B cell (primary cell): ENCODE data around the gene CNOT6L. TPM values are rescaled to one million over a fixed set of nuclear protein-coding genes. Genes with fewer than 3 reads are reported as not detected.

Experiments used
- ATAC-seq: fragments of 200-7000 bp; cut with Tn5 transposase; one replicate; pipeline ENCODE4 v1.10.0; 2021; ENCODE audit warnings: low read depth, mild to moderate bottlenecking, moderate number of reproducible peaks, moderate library complexity
- CTCF ChIA-PET: fragments of 350-600 bp; sonication (Branson Sonifier 250); formaldehyde crosslinking; loops from one replicate; lab custom pipeline; 2021; ENCODE audit warnings: antibody characterized with exemption, inconsistent platforms; lab: Charles Lee
- POLR2A ChIA-PET: fragments of 350-600 bp; sonication (Branson Sonifier 250); formaldehyde crosslinking; loops from one replicate; lab custom pipeline; 2021; ENCODE audit warnings: antibody characterized with exemption; lab: Charles Lee
- DNase-seq: peaks from one replicate; pipeline ENCODE4 v3.0.0; 2013
- H2AFZ ChIP-seq: 2 replicates; pipeline ENCODE4 v1.6.1; 2012; ENCODE audit warnings: mild to moderate bottlenecking, low read depth, low read length; ENCODE audit not compliant: insufficient read depth, poor library complexity, severe bottlenecking
- H3K27ac ChIP-seq, 2 donors: 1 replicate in 1 of 2; 2 replicates in 1 of 2; pipeline ENCODE4 v1.5.1; 2012 to 2013; ENCODE audit warnings: low read length in 2 of 2, mild to moderate bottlenecking in 2 of 2, moderate library complexity in 1 of 2
- H3K27me3 ChIP-seq, 4 experiments: fragments of 200-600 bp in 1 of 4; sonication (generic) in 1 of 4; replicated peaks in 1 of 4; 1 replicate in 2 of 4; 2 replicates in 2 of 4; pipeline versions ENCODE4 v1.6.1 to v1.7.0; 2013 to 2016; ENCODE audit warnings: low read length in 3 of 4, mild to moderate bottlenecking in 2 of 4, mixed read lengths in 1 of 4, moderate library complexity in 1 of 4; ENCODE audit not compliant: insufficient read depth in 4 of 4, control insufficient read depth in 3 of 4; ENCODE audit errors: control extremely low read depth in 1 of 4
- H3K36me3 ChIP-seq, 2 experiments: replicated peaks in 1 of 2; 1 replicate in 1 of 2; 2 replicates in 1 of 2; pipeline versions ENCODE4 v1.6.1 to v1.7.1; 2013; ENCODE audit warnings: low read length in 1 of 2; ENCODE audit not compliant: insufficient read depth in 2 of 2, control insufficient read depth in 1 of 2; ENCODE audit errors: control extremely low read depth in 1 of 2, extremely low read depth in 1 of 2
- H3K4me1 ChIP-seq, 2 donors: fragments of 200-600 bp in 1 of 2; sonication (generic) in 1 of 2; 1 replicate in 1 of 2; 2 replicates in 1 of 2; pipeline versions ENCODE4 v1.5.1 to v1.6.1; 2013 to 2017; ENCODE audit warnings: low read length in 2 of 2; ENCODE audit not compliant: control insufficient read depth in 2 of 2, insufficient read depth in 2 of 2
- H3K4me2 ChIP-seq: replicated peaks from 2 replicates; pipeline ENCODE3; 2012; ENCODE audit warnings: mild to moderate bottlenecking, low read depth, low read length; ENCODE audit not compliant: poor library complexity, severe bottlenecking
- H3K4me3 ChIP-seq, 5 experiments: fragments of 200-600 bp in 1 of 5; sonication (generic) in 1 of 5; 1 replicate in 3 of 5; 2 replicates in 2 of 5; pipeline versions ENCODE4 v1.5.1 to v1.7.0; 2011 to 2016; ENCODE audit warnings: low read length in 4 of 5, mild to moderate bottlenecking in 4 of 5, low read depth in 2 of 5, control low read depth in 1 of 5, moderate library complexity in 1 of 5; ENCODE audit not compliant: insufficient read depth in 1 of 5; ENCODE audit errors: control extremely low read depth in 1 of 5, extremely low read depth in 1 of 5
- H3K79me2 ChIP-seq: fragments of 200-600 bp; sonication (generic); one replicate; pipeline ENCODE4 v1.6.0; 2016; ENCODE audit warnings: low read length; ENCODE audit not compliant: control insufficient read depth, insufficient read depth
- H3K9ac ChIP-seq: fragments of 200-600 bp; sonication (generic); 2 replicates; pipeline ENCODE4 v1.6.1; 2017; ENCODE audit warnings: mild to moderate bottlenecking, low read length, moderate library complexity
- H3K9me3 ChIP-seq, 3 donors: one replicate each; pipeline versions ENCODE4 v1.6.1 to v1.7.1; 2013; ENCODE audit warnings: low read length in 2 of 3; ENCODE audit not compliant: control insufficient read depth in 2 of 3, insufficient read depth in 1 of 3; ENCODE audit errors: control extremely low read depth in 1 of 3
- H4K20me1 ChIP-seq: 2 replicates; pipeline ENCODE4 v1.6.0; 2012; ENCODE audit warnings: mild to moderate bottlenecking, low read length; ENCODE audit not compliant: insufficient read depth, control insufficient read depth, poor library complexity, severe bottlenecking
- H3K27ac Mint-ChIP-seq: one replicate; pipeline ENCODE4 v1.8.0; 2021; ENCODE audit warnings: mixed read lengths
- H3K27me3 Mint-ChIP-seq: one replicate; pipeline ENCODE4 v1.8.0; 2021; ENCODE audit warnings: mixed read lengths
- H3K4me1 Mint-ChIP-seq: one replicate; pipeline ENCODE4 v1.8.0; 2021; ENCODE audit warnings: mixed read lengths
- H3K4me3 Mint-ChIP-seq: one replicate; pipeline ENCODE4 v1.8.0; 2021; ENCODE audit warnings: mixed read lengths
- H3K9me3 Mint-ChIP-seq: one replicate; pipeline ENCODE4 v1.8.0; 2022; ENCODE audit warnings: mixed read lengths; ENCODE audit not compliant: insufficient read depth
- CTCF ChIP-seq: fragments of 200-600 bp; IDR thresholded peaks from one replicate; pipeline ENCODE4 v1.8.0; 2022; ENCODE audit warnings: antibody characterized with exemption, mild to moderate bottlenecking
- EZH2 ChIP-seq: IDR thresholded peaks from 2 replicates; pipeline ENCODE4 v1.6.1; 2012; ENCODE audit warnings: borderline replicate concordance, low read depth, mild to moderate bottlenecking, moderate library complexity, low read length; ENCODE audit not compliant: insufficient read depth, poor library complexity, severe bottlenecking
- WGBS: methylation state at CpG from one replicate; pipeline ENCODE4 v1.1.5; 2013; ENCODE audit warnings: missing lambda C conversion rate; ENCODE audit not compliant: insufficient coverage; 5-methylcytosine and 5-hydroxymethylcytosine counted together
- intact Hi-C: fragments of 100-400 bp; cut with micrococcal nuclease; formaldehyde crosslinking; loops from one replicate; pipeline ENCODE4 v1.10.0; 2022
- polyA plus RNA-seq: library from polyadenylated mRNA; depleted of rRNA; stranded (reverse); fragments of >200 nt; gene quantifications from 2 replicates; pipeline ENCODE4 v1.2.3, GENCODE V29; 2012
- total RNA-seq, 2 donors: library from RNA; stranded (reverse); fragments of 120-200 nt in 1 of 2; gene quantifications; 1 replicate in 1 of 2; 2 replicates in 1 of 2; pipeline versions ENCODE4 v1.2.3 to v1.2.4, GENCODE V29; 2013 to 2022

Gene CNOT6L
- total and polyA plus RNA-seq, 2 donors (not counting 1 experiment from before 2014, with no cell fraction given): 18.8 to 119 TPM

GRCh38 chr4:77711469-77711868, 107.7 kb downstream of the CNOT6L start:
- Mint-ChIP-seq H3K27me3 (no peaks in the 10 kb centered on the region), H3K27ac (no peak overlapping the region), H3K4me1 (peaks cover 2% of the 10 kb centered on the region), H3K4me3 (no peak overlapping the region), H3K9me3 (no peaks in the 10 kb centered on the region)
- no peak for TF ChIP-seq CTCF
- TF ChIP-seq EZH2: no peak
- H3K79me2 ChIP-seq: no peaks in the 10 kb centered on the region
- H2AFZ ChIP-seq: no peak overlapping the region
- no peak overlapping the region for H3K4me2 ChIP-seq
- no peaks in the 10 kb centered on the region for H3K9me3 ChIP-seq
- no peaks in the 10 kb centered on the region for H4K20me1 ChIP-seq
- CTCF ChIA-PET: interaction anchor here (0.8 kb wide), 1 partner anchor 92 kb away, joined by 3 read pairs; no protein-coding TSS in a partner anchor
- ATAC-seq (no peak), DNase-seq (no peak)
- H3K4me1 ChIP-seq: no peaks in the 10 kb centered on the region
- intact Hi-C loops: no loop called here
- no peak overlapping the region for H3K9ac ChIP-seq
- POLR2A ChIA-PET: no interaction called here
- no peaks in the 10 kb centered on the region for H3K27me3 ChIP-seq
- no peak overlapping the region for H3K27ac ChIP-seq
- no peak overlapping the region for H3K4me3 ChIP-seq
- WGBS: 100% methylated on average over 1 of the region's 1 CpG
- peaks cover 0 to 11% of the 10 kb centered on the region in 2 experiments for H3K36me3 ChIP-seq

- H3K79me2 ChIP-seq: no peaks in the 10 kb centered on the region
- WGBS: no CpG with 5 or more reads among the region's 1 CpG
- H3K9me3 ChIP-seq: no peaks in the 10 kb centered on the region
- no peak overlapping the region for H2AFZ ChIP-seq
- CTCF ChIA-PET: no interaction called here
- intact Hi-C loops: no loop called here
- no peaks in the 10 kb centered on the region for H3K4me1 ChIP-seq
- H3K9ac ChIP-seq: no peak overlapping the region
- no peak overlapping the region for H3K4me2 ChIP-seq
- H3K4me3 ChIP-seq: no peak overlapping the region
- H3K36me3 ChIP-seq: peaks cover 0 to 11% of the 10 kb centered on the region in 2 experiments
- no peaks in the 10 kb centered on the region for H4K20me1 ChIP-seq
- no peaks in the 10 kb centered on the region for H3K27me3 Mint-ChIP-seq
- no peak overlapping the region for H3K27ac Mint-ChIP-seq
- no peak overlapping the region for H3K4me3 Mint-ChIP-seq
- H3K27ac ChIP-seq: no peak overlapping the region
- ATAC-seq: no peak
- H3K27me3 ChIP-seq: no peaks in the 10 kb centered on the region
- H3K9me3 Mint-ChIP-seq: no peaks in the 10 kb centered on the region
- TF ChIP-seq CTCF (no peak), EZH2 (no peak)
- POLR2A ChIA-PET: no interaction called here
- no peak for DNase-seq
- peaks cover 2% of the 10 kb centered on the region for H3K4me1 Mint-ChIP-seq
Measured at GRCh38 chr4:77710684-77711083, 108.5 kb downstream of the CNOT6L start.
